ENCODE data around the gene EXOSC2.

The EXOSC2 gene

GRCh38 chr9:130693426-130694191 lies at the start of gene EXOSC2:
EXOSC2 (plus strand) TSS chr9:130693780; CDS start chr9:130693792, 12 bp downstream.
- Histone ChIP-seq H3K9me3 (no peaks in the 10 kb centered on the region), H3K36me3 (replicated peaks) (peaks cover 35% of the 10 kb centered on the region), H3K4me3 (peak within 1 kb of the TSS; percentile 71), H3K27me3 (ENCODE audit: low read depth) (no peaks in the 10 kb centered on the region), H3K4me1 (peaks cover 20% of the 10 kb centered on the region)
- in situ Hi-C loops (cut with MboI; ENCODE audit: low sequenced_read_pairs) = no loop called here
- DNase-seq (ENCODE audit: low spot score in 2 of 2) = peak; percentile 97 to 99

GRCh38 chr9:130651221-130651620 lies 42.4 kb upstream of the EXOSC2 start:
- no peaks in the 10 kb centered on the region for H3K4me1 ChIP-seq
- DNase-seq (ENCODE audit: low spot score in 2 of 2) = no peak
- H3K36me3 ChIP-seq (replicated peaks) = no peaks in the 10 kb centered on the region
- no peak overlapping the region for H3K4me3 ChIP-seq
- peaks cover 4% of the 10 kb centered on the region for H3K27me3 ChIP-seq (ENCODE audit: low read depth)
- in situ Hi-C loops (cut with MboI; ENCODE audit: low sequenced_read_pairs) = no loop called here
- H3K9me3 ChIP-seq = no peaks in the 10 kb centered on the region

- Histone ChIP-seq H3K27me3 (ENCODE audit: low read depth) (peaks cover 9% of the 10 kb centered on the region), H3K4me3 (no peak overlapping the region), H3K9me3 (no peaks in the 10 kb centered on the region), H3K36me3 (replicated peaks) (no peaks in the 10 kb centered on the region), H3K4me1 (no peaks in the 10 kb centered on the region)
- no peak for DNase-seq (ENCODE audit: low spot score in 2 of 2)
- in situ Hi-C loops (cut with MboI; ENCODE audit: low sequenced_read_pairs) = no loop called here
These were observed 41.8 kb upstream of the EXOSC2 start for GRCh38 chr9:130651752-130652151.

- in situ Hi-C loops (cut with MboI; ENCODE audit: low sequenced_read_pairs) = no loop called here
- peaks cover 35% of the 10 kb centered on the region for H3K27me3 ChIP-seq (ENCODE audit: low read depth)
- H3K36me3 ChIP-seq (replicated peaks) = no peaks in the 10 kb centered on the region
- no peaks in the 10 kb centered on the region for H3K4me1 ChIP-seq
- no peak overlapping the region for H3K4me3 ChIP-seq
- no peak for DNase-seq (ENCODE audit: low spot score in 2 of 2)
- H3K9me3 ChIP-seq = no peaks in the 10 kb centered on the region
These were observed 38.7 kb upstream of the EXOSC2 start for GRCh38 chr9:130654879-130655278.

GRCh38 chr9:130658893-130659698 lies 34.5 kb upstream of the EXOSC2 start:
- peaks cover 77% of the 10 kb centered on the region for H3K27me3 ChIP-seq (ENCODE audit: low read depth)
- no peaks in the 10 kb centered on the region for H3K9me3 ChIP-seq
- DNase-seq (ENCODE audit: low spot score in 2 of 2) = no peak
- H3K4me1 ChIP-seq = no peaks in the 10 kb centered on the region; the same call in 1 of the 2 replicates
- no peak overlapping the region for H3K4me3 ChIP-seq
- H3K36me3 ChIP-seq (replicated peaks) = no peaks in the 10 kb centered on the region
- in situ Hi-C loops (cut with MboI; ENCODE audit: low sequenced_read_pairs) = no loop called here

- Histone ChIP-seq H3K4me3 (no peak overlapping the region), H3K4me1 (no peaks in the 10 kb centered on the region; the same call in 1 of the 2 replicates), H3K27me3 (ENCODE audit: low read depth) (peaks cover 84% of the 10 kb centered on the region), H3K36me3 (replicated peaks) (no peaks in the 10 kb centered on the region), H3K9me3 (no peaks in the 10 kb centered on the region)
- no peak for DNase-seq (ENCODE audit: low spot score in 2 of 2)
- in situ Hi-C loops (cut with MboI; ENCODE audit: low sequenced_read_pairs) = no loop called here
These were observed 33.8 kb upstream of the EXOSC2 start for GRCh38 chr9:130659699-130660248.

GRCh38 chr9:130660326-130660682 lies 33.3 kb upstream of the EXOSC2 start:
- Histone ChIP-seq H3K27me3 (ENCODE audit: low read depth) (peaks cover 88% of the 10 kb centered on the region), H3K36me3 (replicated peaks) (no peaks in the 10 kb centered on the region), H3K4me1 (no peaks in the 10 kb centered on the region; the same call in 1 of the 2 replicates), H3K4me3 (no peak overlapping the region), H3K9me3 (no peaks in the 10 kb centered on the region)
- DNase-seq (ENCODE audit: low spot score in 2 of 2) = no peak
- in situ Hi-C loops (cut with MboI; ENCODE audit: low sequenced_read_pairs) = no loop called here

GRCh38 chr9:130660683-130661450 lies 32.7 kb upstream of the EXOSC2 start:
- H3K9me3 ChIP-seq = no peaks in the 10 kb centered on the region
- in situ Hi-C loops (cut with MboI; ENCODE audit: low sequenced_read_pairs) = no loop called here

GRCh38 chr9:130661451-130662098 lies 32.0 kb upstream of the EXOSC2 start:
- H3K27me3 ChIP-seq (ENCODE audit: low read depth) = peaks cover 93% of the 10 kb centered on the region
- H3K4me3 ChIP-seq = no peak overlapping the region
- no peaks in the 10 kb centered on the region for H3K36me3 ChIP-seq (replicated peaks)
- no peaks in the 10 kb centered on the region for H3K9me3 ChIP-seq
- in situ Hi-C loops (cut with MboI; ENCODE audit: low sequenced_read_pairs) = no loop called here
- no peak for DNase-seq (ENCODE audit: low spot score in 2 of 2)
- H3K4me1 ChIP-seq = no peaks in the 10 kb centered on the region; the same call in 1 of the 2 replicates

More at GRCh38 chr9:130660683-130661450, 32.7 kb upstream of the EXOSC2 start:
- Histone ChIP-seq H3K4me3 (no peak overlapping the region), H3K36me3 (replicated peaks) (no peaks in the 10 kb centered on the region), H3K4me1 (no peaks in the 10 kb centered on the region; the same call in 1 of the 2 replicates), H3K27me3 (ENCODE audit: low read depth) (peaks cover 91% of the 10 kb centered on the region)
- no peak for DNase-seq (ENCODE audit: low spot score in 2 of 2)

- H3K4me3 ChIP-seq = no peak overlapping the region
- H3K36me3 ChIP-seq (replicated peaks) = no peaks in the 10 kb centered on the region
- H3K9me3 ChIP-seq = no peaks in the 10 kb centered on the region
- no peaks in the 10 kb centered on the region; the same call in 1 of the 2 replicates for H3K4me1 ChIP-seq
- H3K27me3 ChIP-seq (ENCODE audit: low read depth) = peaks cover 97% of the 10 kb centered on the region
- in situ Hi-C loops (cut with MboI; ENCODE audit: low sequenced_read_pairs) = no loop called here
- DNase-seq (ENCODE audit: low spot score in 2 of 2) = no peak
These were observed 31.2 kb upstream of the EXOSC2 start for GRCh38 chr9:130662099-130662969.

GRCh38 chr9:130662970-130663257 lies 30.7 kb upstream of the EXOSC2 start:
- Histone ChIP-seq H3K9me3 (no peaks in the 10 kb centered on the region), H3K4me1 (no peaks in the 10 kb centered on the region; the same call in 1 of the 2 replicates), H3K27me3 (ENCODE audit: low read depth) (peaks cover 98% of the 10 kb centered on the region), H3K4me3 (no peak overlapping the region), H3K36me3 (replicated peaks) (no peaks in the 10 kb centered on the region)
- in situ Hi-C loops (cut with MboI; ENCODE audit: low sequenced_read_pairs) = no loop called here
- DNase-seq (ENCODE audit: low spot score in 2 of 2) = no peak

- in situ Hi-C loops (cut with MboI; ENCODE audit: low sequenced_read_pairs) = no loop called here
- H3K9me3 ChIP-seq = no peaks in the 10 kb centered on the region
- H3K4me3 ChIP-seq = no peak overlapping the region
- no peak for DNase-seq (ENCODE audit: low spot score in 2 of 2)
- H3K36me3 ChIP-seq (replicated peaks) = no peaks in the 10 kb centered on the region
- H3K27me3 ChIP-seq (ENCODE audit: low read depth) = peaks cover 93% of the 10 kb centered on the region
- H3K4me1 ChIP-seq = no peaks in the 10 kb centered on the region; the same call in 1 of the 2 replicates
These were observed 30.2 kb upstream of the EXOSC2 start for GRCh38 chr9:130663258-130663976.
